H1 (cell line): ENCODE measurements around the gene CORO7. TPM values are rescaled to one million over a fixed set of nuclear protein-coding genes. Genes with fewer than 3 reads are reported as not detected.

Experiments
- HDAC2 ChIP-seq, 2 experiments: fragments of 300-600 bp in 1 of 2; sonication (generic) in 1 of 2; IDR thresholded peaks; 2 replicates each; pipeline ENCODE4 v1.6.1; 2011 to 2012; ENCODE audit warnings: low read depth in 2 of 2, low read length in 2 of 2, mild to moderate bottlenecking in 2 of 2, moderate library complexity in 2 of 2, borderline replicate concordance in 1 of 2, inconsistent platforms in 1 of 2
- KDM5A ChIP-seq: fragments of 200-600 bp; IDR thresholded peaks from 2 replicates; pipeline ENCODE4 v1.7.1; 2012; ENCODE audit warnings: mild to moderate bottlenecking, low read length, inconsistent platforms, mixed read lengths
- MAFK ChIP-seq: IDR thresholded peaks from 2 replicates; pipeline ENCODE4 v1.6.1; 2012; ENCODE audit warnings: low read depth, mild to moderate bottlenecking, improper control_type of control experiment, low read length
- POLR2A ChIP-seq, 2 experiments: IDR thresholded peaks; 1 replicate in 1 of 2; 2 replicates in 1 of 2; pipeline ENCODE4 v1.6.1; 2011; ENCODE audit warnings: low read depth in 2 of 2, low read length in 2 of 2, mild to moderate bottlenecking in 2 of 2; ENCODE audit errors: control extremely low read depth in 1 of 2
- RNF2 ChIP-seq: fragments of 200-900, 300-1000 bp; sonication (generic); IDR thresholded peaks from 2 replicates; pipeline ENCODE4 v1.7.1; 2016; ENCODE audit warnings: borderline replicate concordance, low read depth, mild to moderate bottlenecking, antibody characterized with exemption, low read length; ENCODE audit not compliant: poor library complexity, severe bottlenecking; ENCODE audit errors: missing control alignments
- SAP30 ChIP-seq: fragments of 300-600 bp; sonication (generic); IDR thresholded peaks from 2 replicates; pipeline ENCODE4 v1.7.1; 2012; ENCODE audit warnings: low read length, moderate library complexity, mild to moderate bottlenecking, inconsistent platforms; ENCODE audit not compliant: insufficient read depth, insufficient replicate concordance
- SP4 ChIP-seq: IDR thresholded peaks from 2 replicates; pipeline ENCODE4 v1.6.1; 2012; ENCODE audit warnings: low read length, inconsistent platforms
- polyA plus RNA-seq, 7 experiments: library from polyadenylated mRNA; depleted of rRNA in 3 of 7; stranded (reverse) in 5 of 7; unstranded in 2 of 7; fragments of >200 nt in 5 of 7; fragments of 200-250 nt in 2 of 7; gene quantifications; 1 replicate in 5 of 7; 2 replicates in 1 of 7; 4 replicates in 1 of 7; pipeline versions ENCODE4 v1.2.1 to v1.2.3, GENCODE V29; 2011 to 2013; ENCODE audit warnings: missing spikeins in 2 of 7, mixed read lengths in 2 of 7
- total RNA-seq: library from RNA; stranded (reverse); fragmentation: NEBNext Ultra II Directional; extraction: Animal tissue kit (Norgen Biotek cat#: 25700); gene quantifications from 2 replicates; pipeline ENCODE4 v1.2.1, GENCODE V29; 2021

Gene CORO7
- total and polyA plus RNA-seq, 2 of the 8 experiments (the other 6 are each of a cell fraction or from before 2014, with no cell fraction given) = 25.2 to 29.8 TPM

DNA sequence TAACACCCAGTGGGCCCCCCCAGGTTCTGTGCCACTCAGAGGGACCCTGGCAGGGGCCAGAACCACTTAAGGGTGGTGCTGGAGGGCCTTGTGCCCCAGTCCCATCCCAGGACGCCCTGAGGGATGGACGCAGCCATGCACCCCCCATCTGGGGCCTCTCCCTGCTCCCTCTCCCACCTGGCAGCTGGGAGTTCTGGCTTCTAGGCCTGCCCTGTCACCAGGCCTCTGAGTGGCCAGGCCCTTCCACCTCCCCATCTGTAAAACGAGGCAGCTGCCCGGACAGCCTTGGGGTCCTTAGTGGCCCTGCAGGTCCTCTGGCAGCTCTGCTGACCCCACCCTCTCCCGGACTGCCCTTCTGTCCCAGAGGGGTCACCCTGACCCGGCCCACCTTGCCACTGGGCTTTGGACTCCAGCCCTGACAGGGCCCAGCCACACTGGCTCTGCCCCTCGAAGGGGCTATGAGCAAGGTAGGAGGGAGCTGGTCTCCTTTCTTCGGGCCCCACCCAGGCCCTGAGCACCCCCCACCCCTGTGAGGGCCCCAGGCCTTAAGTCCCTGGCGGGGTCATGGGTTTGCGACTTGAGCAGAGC is 77.6 kb downstream of the CORO7 start (continued):
- no peak for TF ChIP-seq RNF2
- TF ChIP-seq SAP30 = no peak
- TF ChIP-seq MAFK = no peak
- TF ChIP-seq KDM5A = no peak
- TF ChIP-seq SP4 = no peak
- no peak for TF ChIP-seq HDAC2 (IDR thresholded peaks at IDR 0.05; ENCODE audit: borderline replicate concordance in 1 of 2, low read depth in 2 of 2, low read length in 2 of 2)
- TF ChIP-seq POLR2A (IDR thresholded peaks at IDR 0.05; ENCODE audit: control extremely low read depth in 1 of 2, low read depth in 2 of 2, low read length in 2 of 2) = no peak
